Keratinocyte (primary cell): ENCODE results near the gene SYNPR.

ENCODE experiments used
- EZH2 ChIP-seq: IDR thresholded peaks from one replicate; pipeline ENCODE4 v1.6.1; 2012; ENCODE audit warnings: inconsistent platforms, mild to moderate bottlenecking, low read length, moderate library complexity
- TF ChIP-seq, protein P1 (sequence below), 3 experiments: IDR thresholded peaks in 1 of 3; conservative IDR thresholded peaks in 1 of 3; optimal IDR thresholded peaks in 1 of 3; 2 replicates in 2 of 3; 3 replicates in 1 of 3; pipeline versions ENCODE3 to v1.5.1; 2011; ENCODE audit warnings: low read length in 3 of 3, mild to moderate bottlenecking in 3 of 3, moderate library complexity in 2 of 3, control low read depth in 1 of 3, inconsistent platforms in 1 of 3; ENCODE audit not compliant: insufficient read depth in 2 of 3; ENCODE audit errors: extremely low read depth in 1 of 3

DNA sequence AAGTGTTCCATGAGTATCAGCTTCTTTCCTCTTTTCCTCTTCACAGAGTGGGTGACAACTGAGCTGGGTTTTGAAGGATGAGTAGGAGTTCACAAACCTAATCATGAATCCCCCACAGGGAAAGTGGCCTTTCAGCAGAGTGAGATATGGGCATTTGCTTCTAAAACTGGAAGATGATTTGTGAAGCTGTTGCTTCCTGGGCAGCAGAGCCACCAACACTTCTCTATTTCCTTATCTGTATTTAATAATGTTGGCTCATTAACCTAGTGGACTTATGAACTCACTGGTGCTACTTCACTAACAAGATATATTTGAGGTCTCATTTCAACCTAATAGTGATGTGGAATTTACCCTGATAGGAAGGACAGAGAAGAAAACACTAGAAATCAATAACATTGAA is 152.8 kb downstream of the SYNPR start:
- TF ChIP-seq, protein P1, sequence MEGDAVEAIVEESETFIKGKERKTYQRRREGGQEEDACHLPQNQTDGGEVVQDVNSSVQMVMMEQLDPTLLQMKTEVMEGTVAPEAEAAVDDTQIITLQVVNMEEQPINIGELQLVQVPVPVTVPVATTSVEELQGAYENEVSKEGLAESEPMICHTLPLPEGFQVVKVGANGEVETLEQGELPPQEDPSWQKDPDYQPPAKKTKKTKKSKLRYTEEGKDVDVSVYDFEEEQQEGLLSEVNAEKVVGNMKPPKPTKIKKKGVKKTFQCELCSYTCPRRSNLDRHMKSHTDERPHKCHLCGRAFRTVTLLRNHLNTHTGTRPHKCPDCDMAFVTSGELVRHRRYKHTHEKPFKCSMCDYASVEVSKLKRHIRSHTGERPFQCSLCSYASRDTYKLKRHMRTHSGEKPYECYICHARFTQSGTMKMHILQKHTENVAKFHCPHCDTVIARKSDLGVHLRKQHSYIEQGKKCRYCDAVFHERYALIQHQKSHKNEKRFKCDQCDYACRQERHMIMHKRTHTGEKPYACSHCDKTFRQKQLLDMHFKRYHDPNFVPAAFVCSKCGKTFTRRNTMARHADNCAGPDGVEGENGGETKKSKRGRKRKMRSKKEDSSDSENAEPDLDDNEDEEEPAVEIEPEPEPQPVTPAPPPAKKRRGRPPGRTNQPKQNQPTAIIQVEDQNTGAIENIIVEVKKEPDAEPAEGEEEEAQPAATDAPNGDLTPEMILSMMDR (optimal IDR thresholded peaks at IDR 0.05 in 1 of 3, IDR thresholded peaks at IDR 0.05 in 1 of 3, conservative IDR thresholded peaks at IDR 0.05 in 1 of 3; ENCODE audit: extremely low read depth in 1 of 3, insufficient read depth in 2 of 3, low read length in 3 of 3): no peak
- no peak for TF ChIP-seq EZH2
